H9 (cell line): ENCODE data around the gene OR56B4. TPM values are rescaled to one million over a fixed set of nuclear protein-coding genes. Genes with fewer than 3 reads are reported as not detected.

Experiments used
- DNase-seq: peaks from one replicate; pipeline ENCODE4 v3.0.0-alpha.2; 2017
- H2AFZ ChIP-seq: one replicate; pipeline ENCODE4 v1.6.1; 2013; ENCODE audit warnings: mild to moderate bottlenecking, low read length, control low read depth, moderate library complexity
- H2AK5ac ChIP-seq: 2 replicates; pipeline ENCODE4 v1.6.1; 2013; ENCODE audit warnings: low read length, control low read depth, mixed read lengths; ENCODE audit not compliant: insufficient read length
- H2BK120ac ChIP-seq: one replicate; pipeline ENCODE4 v1.6.1; 2013; ENCODE audit warnings: low read depth, mild to moderate bottlenecking, low read length, control low read depth, inconsistent platforms; ENCODE audit not compliant: poor library complexity, severe bottlenecking
- H2BK12ac ChIP-seq: 2 replicates; pipeline ENCODE4 v1.6.1; 2013; ENCODE audit warnings: low read length, control low read depth, mixed read lengths, low read depth; ENCODE audit not compliant: insufficient read length
- H2BK15ac ChIP-seq: 2 replicates; pipeline ENCODE4 v1.6.1; 2013; ENCODE audit warnings: low read depth, low read length, control low read depth
- H2BK20ac ChIP-seq: one replicate; pipeline ENCODE4 v1.6.1; 2013; ENCODE audit warnings: low read depth, mild to moderate bottlenecking, low read length, control low read depth, inconsistent platforms; ENCODE audit not compliant: poor library complexity, severe bottlenecking
- H2BK5ac ChIP-seq: 2 replicates; pipeline ENCODE4 v1.6.1; 2013; ENCODE audit warnings: low read length, control low read depth, mixed read lengths; ENCODE audit not compliant: insufficient read length
- H3K14ac ChIP-seq: 2 replicates; pipeline ENCODE4 v1.6.1; 2013; ENCODE audit warnings: low read length, control low read depth; ENCODE audit not compliant: insufficient read depth
- H3K18ac ChIP-seq: 2 replicates; pipeline ENCODE4 v1.6.1; 2013; ENCODE audit warnings: low read depth, mild to moderate bottlenecking, mixed read lengths, low read length, control low read depth; ENCODE audit not compliant: insufficient read length
- H3K23ac ChIP-seq: 2 replicates; pipeline ENCODE4 v1.6.1; 2013; ENCODE audit warnings: low read length, control low read depth, mixed read lengths, low read depth; ENCODE audit not compliant: insufficient read length
- H3K23me2 ChIP-seq: 2 replicates; pipeline ENCODE4 v1.6.1; 2013; ENCODE audit warnings: low read depth, mild to moderate bottlenecking, mixed read lengths, low read length, control low read depth; ENCODE audit not compliant: insufficient read length, poor library complexity, severe bottlenecking
- H3K27ac ChIP-seq: 2 replicates; pipeline ENCODE4 v1.5.1; 2013; ENCODE audit warnings: low read length, control low read depth, mixed read lengths, low read depth; ENCODE audit not compliant: insufficient read length
- H3K27me3 ChIP-seq: 2 replicates; pipeline ENCODE4 v1.6.1; 2013; ENCODE audit warnings: low read length, control low read depth, inconsistent platforms; ENCODE audit not compliant: insufficient read depth
- H3K4ac ChIP-seq: 2 replicates; pipeline ENCODE4 v1.6.1; 2013; ENCODE audit warnings: low read depth, mild to moderate bottlenecking, control low read depth, inconsistent platforms, low read length, moderate library complexity
- H3K4me1 ChIP-seq: 2 replicates; pipeline ENCODE4 v1.6.1; 2013; ENCODE audit warnings: low read length, control low read depth, inconsistent platforms; ENCODE audit not compliant: insufficient read depth
- H3K4me2 ChIP-seq: 2 replicates; pipeline ENCODE4 v1.6.1; 2013; ENCODE audit warnings: low read length, control low read depth, mixed read lengths; ENCODE audit not compliant: insufficient read length, insufficient read depth
- H3K56ac ChIP-seq: 2 replicates; pipeline ENCODE4 v1.6.1; 2013; ENCODE audit warnings: low read depth, mild to moderate bottlenecking, mixed read lengths, low read length, control low read depth; ENCODE audit not compliant: insufficient read length
- H3K79me1 ChIP-seq: 2 replicates; pipeline ENCODE4 v1.6.1; 2013; ENCODE audit warnings: low read depth, mild to moderate bottlenecking, moderate library complexity, low read length, control low read depth, inconsistent platforms; ENCODE audit not compliant: insufficient read depth, poor library complexity, severe bottlenecking
- H3K79me2 ChIP-seq: 2 replicates; pipeline ENCODE4 v1.6.1; 2013; ENCODE audit warnings: low read length, control low read depth, inconsistent platforms; ENCODE audit not compliant: insufficient read depth
- H3K9ac ChIP-seq: 2 replicates; pipeline ENCODE4 v1.6.1; 2013; ENCODE audit warnings: low read length, control low read depth, mixed read lengths; ENCODE audit not compliant: insufficient read length; ENCODE audit errors: extremely low read depth
- H3K9me3 ChIP-seq: one replicate; pipeline ENCODE4 v1.6.1; 2013; ENCODE audit warnings: low read depth, low read length, inconsistent platforms; ENCODE audit not compliant: control insufficient read depth
- H3T11ph ChIP-seq: one replicate; pipeline ENCODE4 v1.6.1; 2013; ENCODE audit warnings: mild to moderate bottlenecking, low read length, control low read depth, inconsistent platforms
- H4K20me1 ChIP-seq: one replicate; pipeline ENCODE4 v1.6.1; 2013; ENCODE audit not compliant: control insufficient read depth, insufficient read length, insufficient read depth
- H4K5ac ChIP-seq: 2 replicates; pipeline ENCODE4 v1.6.1; 2013; ENCODE audit warnings: low read depth, mild to moderate bottlenecking, mixed read lengths, low read length, control low read depth; ENCODE audit not compliant: insufficient read length
- H4K8ac ChIP-seq: replicated peaks from 2 replicates; pipeline ENCODE4 v1.6.1; 2013; ENCODE audit warnings: low read length, control low read depth, mixed read lengths, low read depth; ENCODE audit not compliant: insufficient read length
- H4K91ac ChIP-seq: 2 replicates; pipeline ENCODE4 v1.6.1; 2013; ENCODE audit warnings: low read depth, mild to moderate bottlenecking, moderate library complexity, mixed read lengths, low read length, control low read depth; ENCODE audit not compliant: insufficient read length
- H3K27ac Mint-ChIP-seq, 3 experiments: 2 replicates in 2 of 3; 3 replicates in 1 of 3; pipeline ENCODE4 v1.8.0; 2020 to 2021; ENCODE audit warnings: mixed read lengths in 3 of 3, mild to moderate bottlenecking in 1 of 3, moderate library complexity in 1 of 3
- H3K27me3 Mint-ChIP-seq: 2 replicates; pipeline ENCODE4 v1.8.0; 2021; ENCODE audit warnings: low read depth, mild to moderate bottlenecking, moderate library complexity, mixed read lengths
- H3K36me3 Mint-ChIP-seq, 3 experiments: 2 replicates in 2 of 3; 3 replicates in 1 of 3; pipeline ENCODE4 v1.8.0; 2020 to 2021; ENCODE audit warnings: low read depth in 3 of 3, mixed read lengths in 3 of 3; ENCODE audit not compliant: insufficient read depth in 1 of 3
- H3K4me1 Mint-ChIP-seq, 2 experiments: 2 replicates each; pipeline ENCODE4 v1.8.0; 2020; ENCODE audit warnings: mixed read lengths in 2 of 2
- H3K4me3 Mint-ChIP-seq, 2 experiments: 2 replicates in 1 of 2; 3 replicates in 1 of 2; pipeline ENCODE4 v1.8.0; 2020 to 2021; ENCODE audit warnings: mild to moderate bottlenecking in 2 of 2, mixed read lengths in 2 of 2, moderate library complexity in 1 of 2
- H3K9me3 Mint-ChIP-seq, 2 experiments: 2 replicates in 1 of 2; 3 replicates in 1 of 2; pipeline ENCODE4 v1.8.0; 2020; ENCODE audit warnings: mild to moderate bottlenecking in 2 of 2, mixed read lengths in 2 of 2, moderate library complexity in 1 of 2
- CTCF ChIP-seq: fragments of 200-600 bp; sonication (generic); conservative IDR thresholded peaks from 3 replicates; pipeline ENCODE4 v1.8.0; 2021; ENCODE audit warnings: antibody characterized with exemption, mild to moderate bottlenecking
- WGBS: extraction: QIAGEN DNeasy Blood & Tissue Kit; methylation state at CpG from one replicate; pipeline ENCODE4 v1.1.7; 2013; ENCODE audit warnings: missing lambda C conversion rate, low lambda C conversion rate, mixed read lengths; ENCODE audit not compliant: insufficient read length; ENCODE audit errors: extremely low coverage; 5-methylcytosine and 5-hydroxymethylcytosine counted together
- total RNA-seq: library from RNA; stranded (reverse); gene quantifications from 2 replicates; pipeline ENCODE4 v1.2.1, GENCODE V29; 2021

The OR56B4 gene
- total RNA-seq, 1 experiment from 2014 or later, result not detected

- Histone ChIP-seq H2AFZ (no peak overlapping the region), H3K27ac (no peak overlapping the region), H2BK5ac (no peak overlapping the region), H4K8ac (no peak overlapping the region), H3K9ac (no peak overlapping the region), H2BK120ac (no peak overlapping the region), H3K18ac (no peak overlapping the region), H3K4me1 (no peaks in the 10 kb centered on the region), H2BK15ac (no peak overlapping the region), H2BK12ac (no peak overlapping the region), H3K27me3 (no peaks in the 10 kb centered on the region), H3K4me2 (no peak overlapping the region), H4K20me1 (no peaks in the 10 kb centered on the region), H3T11ph (no peak overlapping the region), H2BK20ac (no peak overlapping the region), H3K4ac (no peak overlapping the region), H3K79me1 (no peaks in the 10 kb centered on the region), H3K23me2 (no peaks in the 10 kb centered on the region), H4K91ac (no peak overlapping the region), H3K79me2 (no peaks in the 10 kb centered on the region), H4K5ac (no peak overlapping the region), H3K14ac (no peak overlapping the region), H3K23ac (no peak overlapping the region), H3K9me3 (no peaks in the 10 kb centered on the region), H2AK5ac (no peak overlapping the region), H3K56ac (no peak overlapping the region)
- Mint-ChIP-seq H3K36me3 (no peaks in the 10 kb centered on the region), H3K27me3 (no peaks in the 10 kb centered on the region), H3K27ac (no peak overlapping the region), H3K4me1 (no peaks in the 10 kb centered on the region), H3K4me3 (no peak overlapping the region), H3K9me3 (no peaks in the 10 kb centered on the region)
- no peak for DNase-seq
- no CpG with 5 or more reads among the region's 4 CpGs for WGBS
- no peak for TF ChIP-seq CTCF
These were observed 20.4 kb downstream of the OR56B4 start for GRCh38 chr11:6127881-6128280.
